CD4-positive, alpha-beta T cell (primary cell): ENCODE data around the gene DTNBP1. TPM values are rescaled to one million over a fixed set of nuclear protein-coding genes. Genes with fewer than 3 reads are reported as not detected.

Source experiments
- ATAC-seq: fragments of 200-7000 bp; cut with Tn5 transposase; one replicate; pipeline ENCODE4 v1.10.0; 2022; ENCODE audit warnings: mild to moderate bottlenecking; ENCODE audit not compliant: poor library complexity
- CTCF ChIA-PET: fragments of 350-600 bp; sonication (Branson Sonifier 250); formaldehyde crosslinking; loops from one replicate; lab custom pipeline; 2021; ENCODE audit warnings: antibody characterized with exemption, inconsistent platforms; lab: Charles Lee
- POLR2A ChIA-PET: fragments of 350-600 bp; sonication (Branson Sonifier 250); formaldehyde crosslinking; loops from one replicate; lab custom pipeline; 2021; ENCODE audit warnings: antibody characterized with exemption, inconsistent platforms; lab: Charles Lee
- DNase-seq, 14 experiments: peaks; one replicate each; pipeline ENCODE4 v3.0.0-alpha.2; 2013 to 2020; ENCODE audit warnings: mixed read lengths in 2 of 14
- H3K27ac ChIP-seq, 2 donors: one replicate each; pipeline versions ENCODE4 v1.5.1 to v1.7.0; 2013; ENCODE audit warnings: low read length in 2 of 2, low read depth in 1 of 2, mild to moderate bottlenecking in 1 of 2
- H3K27me3 ChIP-seq, 2 experiments: 1 replicate in 1 of 2; 2 replicates in 1 of 2; pipeline versions ENCODE4 v1.6.1 to v1.7.0; 2013; ENCODE audit warnings: low read length in 2 of 2, control low read depth in 1 of 2, mild to moderate bottlenecking in 1 of 2, moderate library complexity in 1 of 2; ENCODE audit not compliant: insufficient read depth in 2 of 2, control insufficient read depth in 1 of 2
- H3K36me3 ChIP-seq: one replicate; pipeline ENCODE4 v1.6.1; 2013; ENCODE audit warnings: low read length, control low read depth; ENCODE audit not compliant: insufficient read depth
- H3K4me1 ChIP-seq: one replicate; pipeline ENCODE4 v1.6.1; 2013; ENCODE audit warnings: low read length, control low read depth; ENCODE audit not compliant: insufficient read depth
- H3K4me3 ChIP-seq: one replicate; pipeline ENCODE4 v1.5.1; 2013; ENCODE audit warnings: mild to moderate bottlenecking, low read length, moderate library complexity
- H3K9me3 ChIP-seq, 2 experiments: 1 replicate in 1 of 2; 2 replicates in 1 of 2; pipeline versions ENCODE4 v1.6.1 to v1.7.0; 2013; ENCODE audit warnings: low read length in 2 of 2, mild to moderate bottlenecking in 2 of 2, control low read depth in 1 of 2, moderate library complexity in 1 of 2; ENCODE audit not compliant: control insufficient read depth in 1 of 2, insufficient read depth in 1 of 2
- H3K27ac Mint-ChIP-seq: one replicate; pipeline ENCODE4 v1.8.0; 2020; ENCODE audit warnings: mixed read lengths
- H3K27me3 Mint-ChIP-seq: one replicate; pipeline ENCODE4 v1.8.0; 2021; ENCODE audit warnings: mixed read lengths
- H3K36me3 Mint-ChIP-seq: one replicate; pipeline ENCODE4 v1.8.0; 2021; ENCODE audit warnings: low read depth, mixed read lengths
- H3K4me1 Mint-ChIP-seq: one replicate; pipeline ENCODE4 v1.8.0; 2021; ENCODE audit warnings: low read depth, mixed read lengths
- H3K4me3 Mint-ChIP-seq: one replicate; pipeline ENCODE4 v1.8.0; 2020; ENCODE audit warnings: mild to moderate bottlenecking, mixed read lengths
- H3K9me3 Mint-ChIP-seq: one replicate; pipeline ENCODE4 v1.8.0; 2020; ENCODE audit warnings: mixed read lengths
- intact Hi-C, 2 experiments: fragments of 100-400 bp; cut with DNase I in 1 of 2; cut with micrococcal nuclease in 1 of 2; formaldehyde crosslinking; loops; one replicate each; pipeline versions ENCODE4 v1.15.1 to v1.9.0; 2023 to 2025; cut with DNase I, micrococcal nuclease
- total RNA-seq, 174 experiments: library from RNA in 2 of 174; stranded (reverse) in 2 of 174; gene quantifications; one replicate each; pipeline ENCODE4 v1.2.3 and lab custom pipeline; 2021 to 2026
- TF ChIP-seq, protein P1 (sequence below): fragments of 200-600 bp; IDR thresholded peaks from one replicate; pipeline ENCODE4 v1.8.0; 2022; ENCODE audit warnings: antibody characterized with exemption, mild to moderate bottlenecking

DTNBP1 gene
- total RNA-seq, 2 experiments from 2014 or later = 14.5 to 14.7 TPM

DNA sequence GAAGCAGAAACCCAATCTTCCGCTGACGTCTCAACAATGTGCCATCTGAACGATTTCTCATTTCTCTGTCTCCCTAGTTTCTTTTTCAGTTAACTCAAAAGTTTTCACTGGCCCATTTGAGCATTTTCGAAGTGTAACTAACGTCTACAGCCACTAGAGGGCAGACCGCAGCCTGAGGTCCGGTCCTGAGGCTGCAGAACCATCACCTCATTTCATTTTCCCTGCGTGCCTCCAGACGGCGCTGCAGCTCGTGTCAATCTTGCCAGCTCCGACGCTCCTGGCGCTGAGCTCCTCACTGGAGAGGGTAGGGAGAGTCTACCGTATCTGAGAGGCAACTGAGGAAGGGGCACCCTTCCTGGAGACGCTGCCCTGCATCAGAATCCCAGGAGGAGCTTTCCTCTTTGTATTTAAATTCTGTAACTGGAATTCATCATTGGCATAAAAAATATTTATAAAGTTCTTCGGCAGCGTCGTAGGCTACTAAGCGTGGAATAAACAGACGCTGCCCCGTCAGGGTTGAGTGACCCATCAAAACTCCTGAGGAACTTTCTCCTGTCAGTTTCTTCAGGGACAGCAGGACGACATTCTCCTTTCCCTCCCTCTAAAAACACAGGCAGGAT, 28.5 kb upstream of the DTNBP1 start:
- H3K9me3 Mint-ChIP-seq = no peaks in the 10 kb centered on the region
- Histone ChIP-seq H3K9me3 (no peaks in the 10 kb centered on the region), H3K4me3 (no peak overlapping the region), H3K36me3 (no peaks in the 10 kb centered on the region), H3K4me1 (peaks cover 3% of the 10 kb centered on the region), H3K27ac (no peak overlapping the region), H3K27me3 (no peaks in the 10 kb centered on the region)
- H3K4me1 Mint-ChIP-seq = peaks cover 6% of the 10 kb centered on the region
- ATAC-seq = peak; percentile 100
- TF ChIP-seq, protein P1, sequence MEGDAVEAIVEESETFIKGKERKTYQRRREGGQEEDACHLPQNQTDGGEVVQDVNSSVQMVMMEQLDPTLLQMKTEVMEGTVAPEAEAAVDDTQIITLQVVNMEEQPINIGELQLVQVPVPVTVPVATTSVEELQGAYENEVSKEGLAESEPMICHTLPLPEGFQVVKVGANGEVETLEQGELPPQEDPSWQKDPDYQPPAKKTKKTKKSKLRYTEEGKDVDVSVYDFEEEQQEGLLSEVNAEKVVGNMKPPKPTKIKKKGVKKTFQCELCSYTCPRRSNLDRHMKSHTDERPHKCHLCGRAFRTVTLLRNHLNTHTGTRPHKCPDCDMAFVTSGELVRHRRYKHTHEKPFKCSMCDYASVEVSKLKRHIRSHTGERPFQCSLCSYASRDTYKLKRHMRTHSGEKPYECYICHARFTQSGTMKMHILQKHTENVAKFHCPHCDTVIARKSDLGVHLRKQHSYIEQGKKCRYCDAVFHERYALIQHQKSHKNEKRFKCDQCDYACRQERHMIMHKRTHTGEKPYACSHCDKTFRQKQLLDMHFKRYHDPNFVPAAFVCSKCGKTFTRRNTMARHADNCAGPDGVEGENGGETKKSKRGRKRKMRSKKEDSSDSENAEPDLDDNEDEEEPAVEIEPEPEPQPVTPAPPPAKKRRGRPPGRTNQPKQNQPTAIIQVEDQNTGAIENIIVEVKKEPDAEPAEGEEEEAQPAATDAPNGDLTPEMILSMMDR = peak; percentile 100
- ChIA-PET CTCF (interaction anchor here (0.6 to 1.5 kb wide), 14 partner anchors 9 to 518 kb away, joined by 3 to 20 read pairs (median 4); partner anchors contain the start of genes DTNBP1 and MYLIP), POLR2A (interaction anchor here (1.0 to 1.1 kb wide), 2 partner anchors 489 to 492 kb away, joined by 4 to 8 read pairs; no protein-coding TSS in a partner anchor)
- peak; percentile 60 to 92 (median 72) for DNase-seq
- H3K36me3 Mint-ChIP-seq = no peaks in the 10 kb centered on the region
- H3K27me3 Mint-ChIP-seq = peaks cover 7% of the 10 kb centered on the region
- H3K27ac Mint-ChIP-seq = no peak overlapping the region
- intact Hi-C loops = loop anchor here (1.0 to 2.0 kb wide), 3 partner anchors 439 to 515 kb away; no protein-coding TSS in a partner anchor
- H3K4me3 Mint-ChIP-seq = no peak overlapping the region

- Mint-ChIP-seq H3K27ac (no peak overlapping the region), H3K36me3 (no peaks in the 10 kb centered on the region), H3K9me3 (no peaks in the 10 kb centered on the region), H3K27me3 (peaks cover 7% of the 10 kb centered on the region), H3K4me3 (no peak overlapping the region), H3K4me1 (peaks cover 6% of the 10 kb centered on the region)
- intact Hi-C loops = loop anchor here in 1 of 2 experiments (2.0 kb wide), 1 partner anchor 440 kb away; no protein-coding TSS in a partner anchor
- DNase-seq (no peak), ATAC-seq (no peak)
- no peaks in the 10 kb centered on the region for H3K9me3 ChIP-seq
- H3K4me3 ChIP-seq = no peak overlapping the region
- H3K27me3 ChIP-seq = no peaks in the 10 kb centered on the region
- CTCF ChIA-PET = no interaction called here
- no peak overlapping the region for H3K27ac ChIP-seq
- POLR2A ChIA-PET = no interaction called here
- no peaks in the 10 kb centered on the region for H3K36me3 ChIP-seq
- TF ChIP-seq, protein P1 = no peak
- H3K4me1 ChIP-seq = peaks cover 3% of the 10 kb centered on the region
Observed at GRCh38 chr6:15690510-15690909, 27.7 kb upstream of the DTNBP1 start.

DNA sequence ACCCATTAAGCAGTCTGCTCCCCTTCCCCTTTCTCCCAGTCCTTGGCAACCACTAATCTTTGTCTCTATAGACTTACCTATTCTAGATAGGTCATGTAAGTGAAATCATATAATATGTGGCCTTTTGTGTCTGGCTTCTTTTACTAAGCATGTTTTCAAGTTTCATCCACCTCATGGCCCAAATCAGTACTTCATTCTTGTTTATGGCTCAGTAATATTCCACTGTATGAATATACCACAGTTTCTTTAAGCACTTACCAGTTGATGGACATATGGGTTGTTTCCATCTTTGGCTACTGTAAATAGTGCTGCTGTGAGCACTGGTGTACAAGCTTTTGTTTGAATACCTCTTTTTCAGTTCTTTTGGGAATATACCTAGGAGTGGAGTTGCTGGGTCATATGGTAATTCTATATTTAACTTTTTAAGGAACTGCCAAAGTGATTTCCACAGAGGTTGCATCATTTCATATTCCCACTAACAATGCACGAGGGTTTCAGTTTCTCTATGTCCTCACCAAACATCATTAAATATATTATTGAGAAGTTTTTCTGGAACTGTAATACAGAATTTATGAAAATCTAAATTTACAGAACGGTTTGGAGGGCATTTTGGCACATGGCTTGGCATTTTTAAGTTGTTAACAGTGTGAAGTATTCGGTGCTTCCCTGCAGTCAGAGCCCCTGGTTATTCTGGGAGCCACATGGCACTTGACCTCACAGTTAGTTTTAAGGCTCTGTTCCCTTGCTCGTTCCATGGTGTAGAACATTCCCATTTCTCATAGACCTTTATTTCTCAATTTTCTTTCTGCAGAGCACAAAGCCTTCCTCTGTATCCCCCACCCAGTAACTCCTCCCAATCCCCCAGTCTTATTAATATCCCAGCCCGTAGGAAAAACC, 27.0 kb upstream of the DTNBP1 start:
- H3K27me3 Mint-ChIP-seq = peaks cover 7% of the 10 kb centered on the region
- Histone ChIP-seq H3K27me3 (peaks cover 0 to 3% of the 10 kb centered on the region in 2 experiments), H3K4me1 (peaks cover 3% of the 10 kb centered on the region), H3K4me3 (no peak overlapping the region), H3K9me3 (no peaks in the 10 kb centered on the region), H3K36me3 (no peaks in the 10 kb centered on the region), H3K27ac (no peak overlapping the region)
- ATAC-seq = no peak
- peaks cover 6% of the 10 kb centered on the region for H3K4me1 Mint-ChIP-seq
- ChIA-PET CTCF (no interaction called here), POLR2A (no interaction called here)
- TF ChIP-seq, protein P1 = no peak
- no peaks in the 10 kb centered on the region for H3K36me3 Mint-ChIP-seq
- H3K4me3 Mint-ChIP-seq = no peak overlapping the region
- no peaks in the 10 kb centered on the region for H3K9me3 Mint-ChIP-seq
- no peak overlapping the region for H3K27ac Mint-ChIP-seq
- intact Hi-C loops = loop anchor here in 1 of 2 experiments (2.0 kb wide), 1 partner anchor 441 kb away; no protein-coding TSS in a partner anchor
- DNase-seq = peak in 1 of 14 experiments; percentile 19
